Measurements from ENCODE around the gene PRDM10. TPM values are rescaled to one million over a fixed set of nuclear protein-coding genes. Genes with fewer than 3 reads are reported as not detected.
"Not testable (repeated sequence)": the region's sequence is repeated elsewhere in the genome, so short reads cannot be mapped to it uniquely, and the experiment has no call there.

PRDM10 gene
- total RNA-seq, 1 donor from 2014 or later = 15.8 TPM

- no peak for DNase-seq (ENCODE audit: low spot score)
These were observed 42.1 kb downstream of the PRDM10 start for GRCh38 chr11:129960216-129961214.

DNA sequence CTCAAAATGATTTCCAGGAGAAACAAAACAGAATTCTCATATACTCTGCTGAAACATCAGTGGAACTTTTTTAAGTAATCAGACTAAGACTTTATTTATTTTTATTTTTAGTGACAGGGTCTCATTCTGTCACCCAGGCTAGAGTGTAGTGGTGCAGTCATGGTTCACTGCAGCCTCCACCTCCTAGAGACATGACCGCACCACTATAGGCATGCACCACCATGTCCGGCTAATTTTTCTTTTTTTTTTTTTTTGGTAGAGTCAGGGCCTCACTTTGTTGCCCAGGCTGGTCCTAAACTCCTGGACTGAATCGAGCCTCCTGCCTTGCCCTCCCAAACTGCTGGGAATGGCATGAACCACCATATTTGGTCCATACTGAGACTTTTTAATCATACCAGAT, 42.9 kb downstream of the PRDM10 start:
- H3K27me3 Mint-ChIP-seq (ENCODE audit: unreplicated experiment) = peaks cover 2% of the 10 kb centered on the region
- no peaks in the 10 kb centered on the region for H3K4me1 Mint-ChIP-seq (ENCODE audit: unreplicated experiment)
- no peaks in the 10 kb centered on the region for H3K9me3 Mint-ChIP-seq (ENCODE audit: unreplicated experiment)
- peaks cover 19% of the 10 kb centered on the region for H3K36me3 Mint-ChIP-seq (ENCODE audit: low read depth, unreplicated experiment)
- no peak for TF ChIP-seq CTCF (IDR thresholded peaks at IDR 0.05; ENCODE audit: unreplicated experiment)
- H3K4me3 Mint-ChIP-seq (ENCODE audit: unreplicated experiment) = no peak overlapping the region
- DNase-seq (ENCODE audit: low spot score) = no peak
- H3K27ac Mint-ChIP-seq (ENCODE audit: unreplicated experiment) = no peak overlapping the region

More at GRCh38 chr11:129960216-129961214, 42.1 kb downstream of the PRDM10 start:
- no peaks in the 10 kb centered on the region for H3K9me3 Mint-ChIP-seq (ENCODE audit: unreplicated experiment)
- H3K4me1 Mint-ChIP-seq (ENCODE audit: unreplicated experiment) = no peaks in the 10 kb centered on the region
- no peak for TF ChIP-seq CTCF (IDR thresholded peaks at IDR 0.05; ENCODE audit: unreplicated experiment)
- H3K27ac Mint-ChIP-seq (ENCODE audit: unreplicated experiment) = no peak overlapping the region
- H3K4me3 Mint-ChIP-seq (ENCODE audit: unreplicated experiment) = no peak overlapping the region
- H3K27me3 Mint-ChIP-seq (ENCODE audit: unreplicated experiment) = peaks cover 2% of the 10 kb centered on the region
- H3K36me3 Mint-ChIP-seq (ENCODE audit: low read depth, unreplicated experiment) = peaks cover 17% of the 10 kb centered on the region

DNA sequence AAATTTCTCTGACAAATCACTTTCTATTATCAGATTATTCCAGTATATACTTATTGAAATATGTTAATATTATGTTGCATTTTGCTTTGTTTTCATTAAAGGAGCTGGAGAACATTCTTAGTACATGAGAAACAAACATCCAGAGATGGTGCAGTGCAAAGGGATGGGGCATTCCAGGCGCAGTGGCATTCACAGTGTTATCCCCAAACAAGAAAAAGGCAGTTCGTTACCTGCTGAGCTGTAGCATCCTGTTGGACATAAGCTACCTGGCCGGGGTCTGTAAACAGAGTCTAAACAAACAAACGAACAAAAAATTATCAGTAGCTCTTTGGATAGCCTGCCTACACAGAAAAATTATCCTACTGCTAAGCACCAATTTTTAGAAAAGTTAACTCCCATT, 47.4 kb downstream of the PRDM10 start:
- Mint-ChIP-seq H3K4me3 (ENCODE audit: unreplicated experiment) (no peak overlapping the region), H3K27me3 (ENCODE audit: unreplicated experiment) (no peaks in the 10 kb centered on the region), H3K9me3 (ENCODE audit: unreplicated experiment) (no peaks in the 10 kb centered on the region), H3K36me3 (ENCODE audit: low read depth, unreplicated experiment) (peaks cover 19% of the 10 kb centered on the region), H3K27ac (ENCODE audit: unreplicated experiment) (no peak overlapping the region), H3K4me1 (ENCODE audit: unreplicated experiment) (peaks cover 8% of the 10 kb centered on the region)
- no peak for DNase-seq (ENCODE audit: low spot score)
- no peak for TF ChIP-seq CTCF (IDR thresholded peaks at IDR 0.05; ENCODE audit: unreplicated experiment)

DNA sequence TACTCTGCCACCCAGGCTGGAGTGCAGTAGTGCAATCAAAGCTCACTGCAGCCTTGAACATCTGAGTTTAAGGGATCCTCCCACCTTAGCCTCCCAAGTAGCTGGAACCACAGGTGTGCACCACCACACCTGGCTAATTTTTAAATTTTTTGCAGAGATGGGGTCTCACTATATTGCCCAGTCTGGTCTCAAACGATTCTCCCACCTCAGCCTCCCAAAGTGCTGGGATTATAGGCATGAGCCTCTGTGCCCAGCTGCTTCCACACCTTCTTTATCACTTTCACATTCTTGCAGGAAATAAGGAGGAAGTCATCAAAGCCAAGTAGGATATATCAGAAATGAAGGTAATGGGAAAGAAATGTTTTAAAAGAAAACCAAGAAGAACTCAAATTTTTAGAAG, 47.9 kb downstream of the PRDM10 start:
- not testable (repeated sequence) for H3K4me1 Mint-ChIP-seq (ENCODE audit: unreplicated experiment); H3K27me3 Mint-ChIP-seq (ENCODE audit: unreplicated experiment); H3K9me3 Mint-ChIP-seq (ENCODE audit: unreplicated experiment); H3K4me3 Mint-ChIP-seq (ENCODE audit: unreplicated experiment); DNase-seq (ENCODE audit: low spot score); H3K27ac Mint-ChIP-seq (ENCODE audit: unreplicated experiment)
- H3K36me3 Mint-ChIP-seq (ENCODE audit: low read depth, unreplicated experiment) = peaks cover 19% of the 10 kb centered on the region

- H3K4me1 Mint-ChIP-seq (ENCODE audit: unreplicated experiment) = peaks cover 9% of the 10 kb centered on the region
- no peak for TF ChIP-seq CTCF (IDR thresholded peaks at IDR 0.05; ENCODE audit: unreplicated experiment)
- peaks cover 3% of the 10 kb centered on the region for H3K27me3 Mint-ChIP-seq (ENCODE audit: unreplicated experiment)
- H3K27ac Mint-ChIP-seq (ENCODE audit: unreplicated experiment) = no peak overlapping the region
- no peak for DNase-seq (ENCODE audit: low spot score)
- peaks cover 17% of the 10 kb centered on the region for H3K36me3 Mint-ChIP-seq (ENCODE audit: low read depth, unreplicated experiment)
- H3K9me3 Mint-ChIP-seq (ENCODE audit: unreplicated experiment) = no peaks in the 10 kb centered on the region
- no peak overlapping the region for H3K4me3 Mint-ChIP-seq (ENCODE audit: unreplicated experiment)
These were observed 50.8 kb downstream of the PRDM10 start for GRCh38 chr11:129951866-129952262.

Data from endothelial cell (in vitro differentiated cells).